Measurements from ENCODE around the gene ADCY1. TPM values are rescaled to one million over a fixed set of nuclear protein-coding genes. Genes with fewer than 3 reads are reported as not detected.

The ADCY1 gene
- total and polyA plus RNA-seq, 2 donors (not counting 1 experiment from before 2014, with no cell fraction given): 0.23 to 2.5 TPM

GRCh38 chr7:45563941-45564461 lies 10.2 kb upstream of the ADCY1 start:
- Histone ChIP-seq H3K9me3 (ENCODE audit: control insufficient read depth, insufficient read depth, low read depth, low read length) (no peaks in the 10 kb centered on the region), H3K4me1 (ENCODE audit: control insufficient read depth, extremely low read depth, insufficient read depth, low read length) (no peaks in the 10 kb centered on the region), H3K9ac (ENCODE audit: insufficient read depth, low read length) (no peak overlapping the region), H4K20me1 (ENCODE audit: control insufficient read depth, extremely low read depth, insufficient read depth, low read length) (no peaks in the 10 kb centered on the region), H3K79me2 (ENCODE audit: control insufficient read depth, insufficient read depth, low read length) (no peaks in the 10 kb centered on the region), H3K27ac (ENCODE audit: insufficient read depth, low read length) (no peak overlapping the region), H2AFZ (ENCODE audit: low read length) (no peak overlapping the region), H3K27me3 (ENCODE audit: control insufficient read depth, insufficient read depth, low read length) (peaks cover 21% of the 10 kb centered on the region), H3K4me3 (replicated peaks in 1 of 4; ENCODE audit: control extremely low read depth in 1 of 4, insufficient read depth in 1 of 4, low read depth in 3 of 4, low read length in 4 of 4) (no peak overlapping the region), H3K36me3 (ENCODE audit: control insufficient read depth, insufficient read depth, low read length) (no peaks in the 10 kb centered on the region), H3K4me2 (ENCODE audit: extremely low read depth, insufficient read depth, low read length) (no peak overlapping the region)
- no peak for DNase-seq (ENCODE audit: low read depth in 2 of 2)
- peak; percentile 60 for TF ChIP-seq EZH2 (IDR thresholded peaks at IDR 0.05; ENCODE audit: low read length, missing control alignments)
- TF ChIP-seq CTCF (conservative IDR thresholded peaks at IDR 0.05 in 1 of 2, IDR thresholded peaks at IDR 0.05 in 1 of 2; ENCODE audit: low read depth in 1 of 2, low read length in 2 of 2): no peak

GRCh38 chr7:45564485-45564884 lies 9.7 kb upstream of the ADCY1 start:
- TF ChIP-seq CTCF (conservative IDR thresholded peaks at IDR 0.05 in 1 of 2, IDR thresholded peaks at IDR 0.05 in 1 of 2; ENCODE audit: low read depth in 1 of 2, low read length in 2 of 2): no peak
- TF ChIP-seq EZH2 (IDR thresholded peaks at IDR 0.05; ENCODE audit: low read length, missing control alignments): no peak
- no peak overlapping the region for H3K4me2 ChIP-seq (ENCODE audit: extremely low read depth, insufficient read depth, low read length)
- no peak overlapping the region for H3K4me3 ChIP-seq (replicated peaks in 1 of 4; ENCODE audit: control extremely low read depth in 1 of 4, insufficient read depth in 1 of 4, low read depth in 3 of 4, low read length in 4 of 4)
- peaks cover 21% of the 10 kb centered on the region for H3K27me3 ChIP-seq (ENCODE audit: control insufficient read depth, insufficient read depth, low read length)
- H3K36me3 ChIP-seq (ENCODE audit: control insufficient read depth, insufficient read depth, low read length): no peaks in the 10 kb centered on the region
- H3K79me2 ChIP-seq (ENCODE audit: control insufficient read depth, insufficient read depth, low read length): no peaks in the 10 kb centered on the region
- no peaks in the 10 kb centered on the region for H4K20me1 ChIP-seq (ENCODE audit: control insufficient read depth, extremely low read depth, insufficient read depth, low read length)
- H3K9ac ChIP-seq (ENCODE audit: insufficient read depth, low read length): no peak overlapping the region
- H3K9me3 ChIP-seq (ENCODE audit: control insufficient read depth, insufficient read depth, low read depth, low read length): no peaks in the 10 kb centered on the region
- H3K27ac ChIP-seq (ENCODE audit: insufficient read depth, low read length): no peak overlapping the region
- DNase-seq (ENCODE audit: low read depth in 2 of 2): no peak
- no peak overlapping the region for H2AFZ ChIP-seq (ENCODE audit: low read length)
- H3K4me1 ChIP-seq (ENCODE audit: control insufficient read depth, extremely low read depth, insufficient read depth, low read length): no peaks in the 10 kb centered on the region

GRCh38 chr7:45564886-45565455 lies 9.2 kb upstream of the ADCY1 start:
- no peak overlapping the region for H3K4me3 ChIP-seq (replicated peaks in 1 of 4; ENCODE audit: control extremely low read depth in 1 of 4, insufficient read depth in 1 of 4, low read depth in 3 of 4, low read length in 4 of 4)
- no peaks in the 10 kb centered on the region for H3K4me1 ChIP-seq (ENCODE audit: control insufficient read depth, extremely low read depth, insufficient read depth, low read length)
- no peak overlapping the region for H3K27ac ChIP-seq (ENCODE audit: insufficient read depth, low read length)
- H3K27me3 ChIP-seq (ENCODE audit: control insufficient read depth, insufficient read depth, low read length): peaks cover 21% of the 10 kb centered on the region
- no peaks in the 10 kb centered on the region for H3K79me2 ChIP-seq (ENCODE audit: control insufficient read depth, insufficient read depth, low read length)
- no peaks in the 10 kb centered on the region for H3K36me3 ChIP-seq (ENCODE audit: control insufficient read depth, insufficient read depth, low read length)
- no peak for DNase-seq (ENCODE audit: low read depth in 2 of 2)
- H4K20me1 ChIP-seq (ENCODE audit: control insufficient read depth, extremely low read depth, insufficient read depth, low read length): no peaks in the 10 kb centered on the region
- H3K4me2 ChIP-seq (ENCODE audit: extremely low read depth, insufficient read depth, low read length): no peak overlapping the region
- TF ChIP-seq EZH2 (IDR thresholded peaks at IDR 0.05; ENCODE audit: low read length, missing control alignments): no peak
- TF ChIP-seq CTCF (conservative IDR thresholded peaks at IDR 0.05 in 1 of 2, IDR thresholded peaks at IDR 0.05 in 1 of 2; ENCODE audit: low read depth in 1 of 2, low read length in 2 of 2): no peak
- H2AFZ ChIP-seq (ENCODE audit: low read length): no peak overlapping the region
- no peak overlapping the region for H3K9ac ChIP-seq (ENCODE audit: insufficient read depth, low read length)
- H3K9me3 ChIP-seq (ENCODE audit: control insufficient read depth, insufficient read depth, low read depth, low read length): no peaks in the 10 kb centered on the region
